HCT116 (cell line): Measurements from ENCODE around the gene ARHGAP1. TPM values are rescaled to one million over a fixed set of nuclear protein-coding genes. Genes with fewer than 3 reads are reported as not detected.

ENCODE experiments used
- ATAC-seq: fragments of 200-7000 bp; cut with Tn5 transposase; 2 replicates; pipeline ENCODE4 v1.9.1; 2020; ENCODE audit warnings: mild to moderate bottlenecking, moderate library complexity
- BruUV-seq: library from RNA; stranded (reverse); fragments of 400-500 nt; replicated peaks from 2 replicates; lab custom pipeline; 2021; lab: Mats Ljungman, UMichigan
- CTCF ChIA-PET: fragments of 300-600 bp; sonication (Branson Sonifier 250); formaldehyde crosslinking; loops from one replicate; lab custom pipeline; 2021; ENCODE audit warnings: antibody characterized with exemption; lab: Charles Lee
- POLR2A ChIA-PET: fragments of 300-600, 350-600 bp; sonication (Branson Sonifier 250); formaldehyde crosslinking; loops from one replicate; lab custom pipeline; 2021; ENCODE audit warnings: antibody characterized with exemption; lab: Charles Lee
- RAD21 ChIA-PET, 2 experiments: fragments of 300-600 bp; sonication (Branson Sonifier 250); formaldehyde crosslinking; loops; one replicate each; lab custom pipeline; 2023; ENCODE audit warnings: low total read pairs in 2 of 2; ENCODE audit not compliant: uncharacterized antibody in 2 of 2, unreplicated experiment in 2 of 2, low non-redundant PET in 1 of 2; lab: Charles Lee
- DNase-seq: peaks from one replicate; pipeline ENCODE4 v3.0.0-alpha.2; 2010; ENCODE audit warnings: low read depth, low spot score
- H2AFZ ChIP-seq: fragments of 200-600 bp; shearing (Covaris generic), sonication (generic); 2 replicates; pipeline ENCODE4 v1.6.1; 2017; ENCODE audit warnings: low read depth, mixed run types, mixed read lengths, antibody characterized with exemption, low read length; ENCODE audit not compliant: poor library complexity, severe bottlenecking
- H3K27ac ChIP-seq: 2 replicates; pipeline ENCODE4 v1.5.1; 2012; ENCODE audit warnings: low read depth, low read length
- H3K27me3 ChIP-seq: fragments of 200-600 bp; sonication (generic); 2 replicates; pipeline ENCODE4 v1.6.1; 2016; ENCODE audit warnings: mixed run types, low read length, mixed read lengths; ENCODE audit not compliant: insufficient read depth
- H3K36me3 ChIP-seq, 2 experiments: fragments of 200-500 bp in 1 of 2; fragments of 200-600 bp in 1 of 2; sonication (Bioruptor generic) in 1 of 2; sonication (generic) in 1 of 2; 2 replicates each; pipeline versions ENCODE4 v1.5.1 to v1.6.1; 2014 to 2016; ENCODE audit warnings: low read length in 2 of 2, inconsistent platforms in 1 of 2, mixed read lengths in 1 of 2, mixed run types in 1 of 2; ENCODE audit not compliant: insufficient read depth in 2 of 2, control insufficient read depth in 1 of 2
- H3K4me1 ChIP-seq, 2 experiments: fragments of 200-600 bp in 1 of 2; sonication (generic) in 1 of 2; 2 replicates each; pipeline versions ENCODE4 v1.5.1 to v1.6.1; 2012 to 2017; ENCODE audit warnings: low read length in 2 of 2, inconsistent platforms in 1 of 2, mild to moderate bottlenecking in 1 of 2, mixed read lengths in 1 of 2, mixed run types in 1 of 2, moderate library complexity in 1 of 2; ENCODE audit not compliant: insufficient read depth in 2 of 2, control insufficient read depth in 1 of 2
- H3K4me2 ChIP-seq: fragments of 200-600 bp; sonication (generic); 2 replicates; pipeline ENCODE4 v1.6.1; 2017; ENCODE audit warnings: mixed run types, low read length, mixed read lengths
- H3K4me3 ChIP-seq, 2 experiments: fragments of 200-600 bp in 1 of 2; sonication (generic) in 1 of 2; replicated peaks in 1 of 2; 2 replicates each; pipeline ENCODE4 v1.5.1; 2011 to 2016; ENCODE audit warnings: low read length in 2 of 2, control low read depth in 1 of 2, low read depth in 1 of 2, mild to moderate bottlenecking in 1 of 2, mixed read lengths in 1 of 2, mixed run types in 1 of 2
- H3K79me2 ChIP-seq: fragments of 200-600 bp; sonication (generic); 2 replicates; pipeline ENCODE4 v1.6.1; 2017; ENCODE audit warnings: mild to moderate bottlenecking, mixed run types, low read length, moderate library complexity, mixed read lengths; ENCODE audit not compliant: insufficient read depth
- H3K9ac ChIP-seq: fragments of 200-600 bp; sonication (generic); 2 replicates; pipeline ENCODE4 v1.6.1; 2016; ENCODE audit warnings: low read length, mixed read lengths
- H3K9me2 ChIP-seq: fragments of 200-600 bp; sonication (generic), shearing (Covaris generic); 2 replicates; pipeline ENCODE4 v1.6.1; 2017; ENCODE audit warnings: mixed run types, mild to moderate bottlenecking, moderate library complexity; ENCODE audit not compliant: insufficient read depth
- H3K9me3 ChIP-seq, 2 experiments: fragments of 200-500 bp in 1 of 2; fragments of 200-600 bp in 1 of 2; sonication (Bioruptor generic) in 1 of 2; sonication (generic) in 1 of 2; 2 replicates each; pipeline ENCODE4 v1.6.1; 2014 to 2017; ENCODE audit warnings: low read length in 2 of 2, mixed read lengths in 2 of 2, inconsistent platforms in 1 of 2, low read depth in 1 of 2, mild to moderate bottlenecking in 1 of 2, mixed run types in 1 of 2, moderate library complexity in 1 of 2; ENCODE audit not compliant: control insufficient read depth in 1 of 2, insufficient read depth in 1 of 2
- H4K20me1 ChIP-seq: fragments of 200-600 bp; sonication (generic), shearing (Covaris generic); 2 replicates; pipeline ENCODE4 v1.6.1; 2017; ENCODE audit warnings: mixed run types, mild to moderate bottlenecking, moderate library complexity; ENCODE audit not compliant: insufficient read depth
- CBX3 ChIP-seq: IDR thresholded peaks from 2 replicates; pipeline ENCODE4 v1.6.1; 2012; ENCODE audit warnings: low read depth
- FOSL1 ChIP-seq: IDR thresholded peaks from 2 replicates; pipeline ENCODE4 v1.6.1; 2012; ENCODE audit warnings: low read depth
- POLR2A ChIP-seq: IDR thresholded peaks from 2 replicates; pipeline ENCODE4 v1.7.0; 2011; ENCODE audit warnings: borderline replicate concordance; ENCODE audit not compliant: insufficient read depth, insufficient read length; ENCODE audit errors: extremely low read depth
- POLR2AphosphoS5 ChIP-seq: IDR thresholded peaks from 2 replicates; pipeline ENCODE4 v1.6.1; 2011; ENCODE audit warnings: mild to moderate bottlenecking, low read depth, low read length, moderate library complexity
- intact Hi-C: fragments of 100-400 bp; cut with micrococcal nuclease; formaldehyde crosslinking; loops from 2 replicates; pipeline ENCODE4 v1.10.0; 2022
- total RNA-seq: library from RNA; stranded (reverse); gene quantifications from one replicate; pipeline ENCODE4 v1.2.1, GENCODE V29; 2021; ENCODE audit not compliant: unreplicated experiment
- TF ChIP-seq, protein P1 (sequence below): IDR thresholded peaks from 2 replicates; pipeline ENCODE4 v1.6.1; 2012

ARHGAP1 gene
- total RNA-seq, 1 experiment from 2014 or later: 36.9 TPM

DNA sequence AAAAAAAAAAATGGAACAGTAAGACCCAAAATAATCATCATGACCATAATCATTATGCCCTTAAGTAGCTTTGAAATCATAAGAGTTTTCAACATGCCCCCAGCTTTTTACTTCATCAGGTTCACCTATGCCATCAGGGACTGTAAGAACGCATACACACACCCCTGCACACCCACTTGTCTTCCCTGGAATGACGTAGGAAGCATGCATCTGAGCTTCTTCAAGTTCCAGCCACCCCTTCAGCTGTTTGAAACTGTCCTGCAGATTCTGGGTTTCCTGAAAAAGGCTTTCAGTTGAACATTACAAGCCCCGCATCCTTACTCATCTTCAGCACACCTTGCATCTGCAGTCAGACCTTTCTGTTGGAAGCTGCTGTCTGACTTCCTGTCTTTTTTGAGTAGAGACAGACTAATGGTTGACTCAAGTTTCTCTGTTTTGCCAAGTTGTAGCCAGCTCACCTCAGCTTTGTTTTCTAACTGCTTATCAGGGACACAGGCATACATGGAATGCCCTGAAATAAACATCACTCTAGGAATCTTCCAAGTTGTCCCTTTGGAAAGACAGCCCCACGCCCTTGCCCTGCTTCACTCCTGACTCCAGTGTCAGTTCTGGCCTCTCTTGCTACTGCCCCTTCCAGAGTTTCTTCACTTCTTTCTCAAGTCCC, 37.0 kb downstream of the ARHGAP1 start:
- no peaks in the 10 kb centered on the region for H3K79me2 ChIP-seq
- BruUV-seq: no TSS peak

DNA sequence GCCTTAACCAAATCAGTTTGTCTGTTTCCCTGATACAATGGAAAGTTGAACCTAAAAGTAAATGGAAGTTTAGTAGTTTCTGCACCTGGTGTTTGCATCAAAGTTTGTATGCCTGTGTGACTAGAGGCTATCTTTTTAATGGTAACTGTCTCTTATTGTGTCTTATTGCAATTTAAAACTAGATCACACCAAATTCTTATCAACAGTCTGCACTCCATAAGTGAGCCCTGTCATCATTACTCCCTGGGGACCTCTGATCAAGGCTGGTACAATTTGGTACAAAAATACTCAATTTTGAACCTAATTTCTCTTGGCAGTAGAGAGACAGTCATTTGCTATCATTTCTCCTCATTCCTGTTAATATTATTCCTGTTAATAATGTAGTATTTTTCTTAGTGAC, 38.1 kb downstream of the ARHGAP1 start:
- Histone ChIP-seq H3K4me2 (no peak overlapping the region), H3K9ac (no peak overlapping the region), H4K20me1 (no peaks in the 10 kb centered on the region), H3K79me2 (no peaks in the 10 kb centered on the region), H3K9me3 (no peaks in the 10 kb centered on the region), H3K4me3 (no peak overlapping the region), H3K9me2 (no peaks in the 10 kb centered on the region), H3K27ac (no peak overlapping the region), H2AFZ (no peak overlapping the region), H3K36me3 (peaks cover 5 to 10% of the 10 kb centered on the region in 2 experiments; a peak in 3 of 4 replicates), H3K27me3 (no peaks in the 10 kb centered on the region), H3K4me1 (no peaks in the 10 kb centered on the region)
- CTCF ChIA-PET: no interaction called here
- RAD21 ChIA-PET: no interaction called here
- no TSS peak for BruUV-seq
- ATAC-seq: no peak
- DNase-seq: no peak
- POLR2A ChIA-PET: no interaction called here
- TF ChIP-seq POLR2A: no peak
- TF ChIP-seq, protein P1, sequence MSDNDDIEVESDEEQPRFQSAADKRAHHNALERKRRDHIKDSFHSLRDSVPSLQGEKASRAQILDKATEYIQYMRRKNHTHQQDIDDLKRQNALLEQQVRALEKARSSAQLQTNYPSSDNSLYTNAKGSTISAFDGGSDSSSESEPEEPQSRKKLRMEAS: no peak
- intact Hi-C loops: no loop called here

More for the DNA sequence above, 37.0 kb downstream of the ARHGAP1 start:
- ChIA-PET RAD21 (no interaction called here), POLR2A (no interaction called here), CTCF (interaction anchor here (1.2 kb wide), 1 partner anchor 45 kb away, joined by 3 read pairs; no protein-coding TSS in a partner anchor)
- intact Hi-C loops: no loop called here
- ATAC-seq: no peak
- Histone ChIP-seq H2AFZ (no peak overlapping the region), H3K4me2 (no peak overlapping the region), H3K4me1 (no peaks in the 10 kb centered on the region), H4K20me1 (no peaks in the 10 kb centered on the region), H3K4me3 (no peak overlapping the region), H3K36me3 (peaks cover 4 to 7% of the 10 kb centered on the region in 2 experiments; a peak in 2 of 4 replicates)
- no peak for DNase-seq
- TF ChIP-seq FOSL1: no peak
- no peak for TF ChIP-seq POLR2AphosphoS5
- TF ChIP-seq CBX3: no peak
- TF ChIP-seq, all 23 proteins: peak for 0
- no peaks in the 10 kb centered on the region for H3K9me2 ChIP-seq
- no peak overlapping the region for H3K27ac ChIP-seq
- H3K27me3 ChIP-seq: no peaks in the 10 kb centered on the region
- H3K9me3 ChIP-seq: no peaks in the 10 kb centered on the region
- H3K9ac ChIP-seq: no peak overlapping the region
